ENCODE measurements around the gene DCBLD1. TPM values are rescaled to one million over a fixed set of nuclear protein-coding genes. Genes with fewer than 3 reads are reported as not detected.

The DCBLD1 gene
- total RNA-seq, 4 donors from 2014 or later = 13.5 to 25.9 (median 21.2) TPM

DNA sequence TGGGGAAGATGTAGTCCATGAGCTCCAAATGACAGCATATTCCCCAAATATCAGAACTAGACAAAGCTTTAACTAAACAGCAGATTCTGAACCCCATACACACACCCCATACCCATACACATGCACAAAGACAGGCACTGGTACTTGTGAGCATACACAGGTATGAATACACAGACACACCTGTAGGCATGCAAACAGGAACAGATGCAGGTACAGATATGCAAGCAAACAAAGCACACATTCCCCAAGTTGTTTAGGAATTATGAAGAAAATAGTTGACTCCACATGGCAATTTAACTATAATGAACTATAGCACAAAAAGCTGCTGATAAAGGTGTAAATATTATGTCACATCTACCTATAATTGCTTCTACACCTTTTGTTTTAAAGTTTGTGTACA lies 103.2 kb downstream of the DCBLD1 start:
- intact Hi-C loops (cut with DNase I) = no loop called here
- no peaks in the 10 kb centered on the region for H3K9me3 ChIP-seq
- no peaks in the 10 kb centered on the region for H3K27me3 ChIP-seq
- no peak for TF ChIP-seq POLR2A (IDR thresholded peaks at IDR 0.05)
- TF ChIP-seq, protein P1, sequence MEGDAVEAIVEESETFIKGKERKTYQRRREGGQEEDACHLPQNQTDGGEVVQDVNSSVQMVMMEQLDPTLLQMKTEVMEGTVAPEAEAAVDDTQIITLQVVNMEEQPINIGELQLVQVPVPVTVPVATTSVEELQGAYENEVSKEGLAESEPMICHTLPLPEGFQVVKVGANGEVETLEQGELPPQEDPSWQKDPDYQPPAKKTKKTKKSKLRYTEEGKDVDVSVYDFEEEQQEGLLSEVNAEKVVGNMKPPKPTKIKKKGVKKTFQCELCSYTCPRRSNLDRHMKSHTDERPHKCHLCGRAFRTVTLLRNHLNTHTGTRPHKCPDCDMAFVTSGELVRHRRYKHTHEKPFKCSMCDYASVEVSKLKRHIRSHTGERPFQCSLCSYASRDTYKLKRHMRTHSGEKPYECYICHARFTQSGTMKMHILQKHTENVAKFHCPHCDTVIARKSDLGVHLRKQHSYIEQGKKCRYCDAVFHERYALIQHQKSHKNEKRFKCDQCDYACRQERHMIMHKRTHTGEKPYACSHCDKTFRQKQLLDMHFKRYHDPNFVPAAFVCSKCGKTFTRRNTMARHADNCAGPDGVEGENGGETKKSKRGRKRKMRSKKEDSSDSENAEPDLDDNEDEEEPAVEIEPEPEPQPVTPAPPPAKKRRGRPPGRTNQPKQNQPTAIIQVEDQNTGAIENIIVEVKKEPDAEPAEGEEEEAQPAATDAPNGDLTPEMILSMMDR (IDR thresholded peaks at IDR 0.05) = no peak
- no peak overlapping the region for H3K27ac ChIP-seq
- no peak overlapping the region for H3K4me3 ChIP-seq (replicated peaks in 1 of 3)
- H3K36me3 ChIP-seq = no peaks in the 10 kb centered on the region
- H3K4me1 ChIP-seq = no peaks in the 10 kb centered on the region
- DNase-seq = no peak

DNA sequence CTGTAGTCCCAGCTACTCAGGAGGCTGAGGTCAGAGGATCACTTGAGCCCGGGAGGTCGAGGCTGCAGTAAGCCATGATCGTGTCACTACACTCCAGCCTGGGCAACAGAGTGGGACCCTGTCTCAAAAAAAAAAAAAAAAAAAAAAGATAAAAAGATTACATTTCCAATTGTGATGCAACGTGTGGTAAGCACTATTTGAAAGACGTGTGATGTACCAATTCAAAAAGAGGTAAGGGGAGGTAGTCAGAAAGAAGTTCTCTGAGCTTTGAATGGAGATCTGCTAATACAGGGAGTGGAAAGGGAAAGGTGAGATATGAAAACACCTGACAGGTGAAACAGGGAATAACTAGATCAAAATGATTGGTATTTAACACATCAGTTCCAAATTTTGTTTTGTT lies 108.0 kb downstream of the DCBLD1 start:
- H3K27ac ChIP-seq = no peak overlapping the region
- no peak for TF ChIP-seq POLR2A (IDR thresholded peaks at IDR 0.05)
- TF ChIP-seq, protein P1 (IDR thresholded peaks at IDR 0.05) = no peak
- no peak for DNase-seq
- H3K36me3 ChIP-seq = no peaks in the 10 kb centered on the region
- 96 to 97% methylated on average over 5 of the region's 5 CpGs for WGBS, 2 donors
- H3K9me3 ChIP-seq = no peaks in the 10 kb centered on the region
- H3K4me1 ChIP-seq = no peaks in the 10 kb centered on the region
- intact Hi-C loops (cut with DNase I) = loop anchor here (10.0 kb wide), 1 partner anchor 46 kb away; no protein-coding TSS in a partner anchor
- H3K4me3 ChIP-seq (replicated peaks in 1 of 3) = no peak overlapping the region
- no peaks in the 10 kb centered on the region for H3K27me3 ChIP-seq

DNA sequence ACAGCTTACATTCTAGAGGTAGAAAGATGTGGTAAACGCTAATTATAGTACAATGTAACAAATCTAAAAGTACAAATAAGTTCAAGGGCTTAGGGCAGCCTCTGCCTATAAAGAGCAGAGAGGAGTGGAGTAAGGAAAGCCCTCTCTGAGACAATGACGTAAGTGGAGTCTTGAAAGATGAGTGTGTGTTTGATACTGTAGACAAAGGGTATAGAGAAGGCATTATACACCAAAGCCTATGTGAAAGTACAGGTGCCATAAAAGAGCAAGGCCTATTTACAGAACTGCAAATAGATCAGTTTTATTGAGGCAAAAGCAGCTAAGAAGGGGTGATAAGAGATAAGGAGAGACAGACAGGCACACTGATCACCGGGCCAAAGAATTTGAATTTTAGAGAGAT lies 108.9 kb downstream of the DCBLD1 start:
- H3K4me3 ChIP-seq (replicated peaks in 1 of 3) = no peak overlapping the region
- intact Hi-C loops (cut with DNase I) = loop anchor here (10.0 kb wide), 1 partner anchor 47 kb away; no protein-coding TSS in a partner anchor
- no peaks in the 10 kb centered on the region for H3K36me3 ChIP-seq
- WGBS, 2 donors = 95% methylated on average over 3 of the region's 3 CpGs
- no peak overlapping the region for H3K27ac ChIP-seq
- no peaks in the 10 kb centered on the region for H3K27me3 ChIP-seq
- TF ChIP-seq, protein P1 (IDR thresholded peaks at IDR 0.05) = no peak
- TF ChIP-seq POLR2A (IDR thresholded peaks at IDR 0.05) = no peak
- H3K4me1 ChIP-seq = no peaks in the 10 kb centered on the region
- H3K9me3 ChIP-seq = no peaks in the 10 kb centered on the region
- DNase-seq = no peak

DNA sequence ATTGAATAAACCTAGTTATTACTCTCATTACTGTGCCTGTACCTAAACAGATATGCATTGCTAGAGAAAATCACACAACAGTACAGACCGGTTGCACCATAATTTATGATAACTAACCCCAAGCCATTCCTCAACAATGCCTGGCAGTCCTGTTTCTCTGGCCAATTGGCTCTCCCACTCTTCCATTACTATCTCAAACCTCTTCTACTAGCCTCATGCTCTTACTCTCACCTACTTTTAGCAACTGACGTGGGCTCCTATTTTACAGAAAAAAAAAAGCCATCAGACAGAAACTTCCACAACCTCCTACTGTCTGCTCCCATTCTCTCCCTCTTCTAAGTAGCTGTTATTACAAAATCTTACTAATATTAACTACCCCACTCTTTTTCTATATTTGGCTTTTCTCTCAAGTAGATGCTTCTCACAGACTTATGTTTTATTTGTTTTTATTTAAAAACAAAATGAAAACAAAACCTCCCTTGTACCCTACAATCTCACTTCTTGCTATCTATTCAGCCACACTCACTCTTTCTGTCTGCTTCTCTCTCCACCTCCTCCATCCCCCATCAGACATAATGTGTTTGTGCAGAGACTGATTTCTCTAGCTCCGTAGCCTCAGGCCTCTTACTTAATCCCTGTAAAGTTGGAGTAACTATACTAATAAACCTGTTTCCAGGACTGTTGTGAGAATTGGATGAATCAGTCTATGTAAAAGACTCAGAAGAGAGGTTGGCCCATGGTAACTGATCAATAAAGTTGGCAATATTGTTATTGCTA lies 110.7 kb downstream of the DCBLD1 start:
- Histone ChIP-seq H3K9me3 (no peaks in the 10 kb centered on the region), H3K27ac (no peak overlapping the region), H3K4me1 (no peaks in the 10 kb centered on the region), H3K27me3 (no peaks in the 10 kb centered on the region), H3K4me3 (replicated peaks in 1 of 3) (no peak overlapping the region), H3K36me3 (no peaks in the 10 kb centered on the region)
- intact Hi-C loops (cut with DNase I) = loop anchor here (10.0 kb wide), 1 partner anchor 48 kb away; no protein-coding TSS in a partner anchor
- TF ChIP-seq, protein P1 (IDR thresholded peaks at IDR 0.05) = no peak
- no peak for TF ChIP-seq POLR2A (IDR thresholded peaks at IDR 0.05)
- WGBS, 2 donors = 96 to 98% methylated on average over 3 of the region's 3 CpGs
- DNase-seq = no peak

Data from thyroid gland (tissue), 4 donors.